Transverse colon (tissue), 4 donors: ENCODE results near the gene DNAJB1. TPM values are rescaled to one million over a fixed set of nuclear protein-coding genes. Genes with fewer than 3 reads are reported as not detected.
"Not testable (repeated sequence)": the region's sequence is repeated elsewhere in the genome, so short reads cannot be mapped to it uniquely, and the experiment has no call there.

Experiments
- DNase-seq: peaks from one replicate; pipeline ENCODE4 v3.0.0-alpha.2; 2019
- H3K27ac ChIP-seq, 4 donors: fragments of 200-600 bp; sonication (generic); 2 replicates each; pipeline ENCODE4 v1.5.1; 2016 to 2018; ENCODE audit warnings: inconsistent platforms in 4 of 4
- H3K27me3 ChIP-seq: fragments of 200-600 bp; sonication (generic); 2 replicates; pipeline ENCODE4 v1.5.1; 2017; ENCODE audit warnings: inconsistent platforms
- H3K36me3 ChIP-seq, 4 donors: fragments of 200-600 bp; sonication (generic); 2 replicates each; pipeline ENCODE4 v1.5.1; 2017 to 2019; ENCODE audit warnings: inconsistent platforms in 4 of 4
- H3K4me1 ChIP-seq, 4 donors: fragments of 200-600 bp; sonication (generic); 2 replicates each; pipeline ENCODE4 v1.5.1; 2017 to 2020; ENCODE audit warnings: inconsistent platforms in 4 of 4
- H3K4me3 ChIP-seq, 4 donors: fragments of 200-600 bp; sonication (generic); 1 replicate in 1 of 4; 2 replicates in 3 of 4; pipeline versions ENCODE4 v1.5.1 to v1.6.1; 2017 to 2019; ENCODE audit warnings: inconsistent platforms in 4 of 4
- H3K9me3 ChIP-seq, 2 donors: fragments of 200-600 bp; sonication (generic); 2 replicates each; pipeline ENCODE4 v1.5.1; 2017 to 2019; ENCODE audit warnings: inconsistent platforms in 2 of 2
- EP300 ChIP-seq: sonication (generic); formaldehyde crosslinking; IDR thresholded peaks from one replicate; pipeline ENCODE4 v1.6.1; 2017; ENCODE audit warnings: antibody characterized with exemption, low read depth
- POLR2A ChIP-seq: fragments of 450-650 bp; IDR thresholded peaks from one replicate; pipeline ENCODE4 v1.6.1; 2016; ENCODE audit warnings: antibody characterized with exemption, mild to moderate bottlenecking, moderate library complexity
- POLR2AphosphoS5 ChIP-seq, 3 donors: sonication (generic); formaldehyde crosslinking; IDR thresholded peaks; one replicate each; pipeline ENCODE4 v1.6.1; 2016; ENCODE audit warnings: antibody characterized with exemption in 3 of 3
- WGBS, 2 donors: methylation state at CpG; one replicate each; pipeline ENCODE4 v1.1.5; 2018; ENCODE audit warnings: low coverage in 1 of 2; 5-methylcytosine and 5-hydroxymethylcytosine counted together
- in situ Hi-C, 4 donors: fragments of 200-750 bp; cut with MboI; loops; one replicate each; pipeline versions ENCODE4 v1.15.0 to v1.15.1; 2017; ENCODE audit warnings: low sequenced_read_pairs in 3 of 4, low pct_ligation_motif_present in 1 of 4, low pct_unique_long_range_greater_than_20kb in 1 of 4
- intact Hi-C: fragments of 100-400 bp; cut with DNase I; formaldehyde crosslinking; loops from one replicate; pipeline ENCODE4 v1.15.1; 2023; ENCODE audit warnings: low total_unique reads
- total RNA-seq, 4 donors: library from RNA; depleted of rRNA; stranded (reverse); fragments of >200 nt; gene quantifications; one replicate each; pipeline ENCODE4 v1.1.0, GENCODE V29; 2016
- TF ChIP-seq, protein P1 (sequence below), 5 experiments: fragments of 200-600 bp in 3 of 5; fragments of 450-650 bp in 2 of 5; sonication (generic) in 3 of 5; IDR thresholded peaks; 1 replicate in 2 of 5; 2 replicates in 3 of 5; pipeline ENCODE4 v1.5.1; 2016 to 2017; ENCODE audit warnings: antibody characterized with exemption in 5 of 5, inconsistent platforms in 3 of 5, mild to moderate bottlenecking in 2 of 5, moderate library complexity in 1 of 5

DNAJB1 gene
- total RNA-seq, 4 donors from 2014 or later: 20.3 to 111 (median 93.8) TPM

DNA sequence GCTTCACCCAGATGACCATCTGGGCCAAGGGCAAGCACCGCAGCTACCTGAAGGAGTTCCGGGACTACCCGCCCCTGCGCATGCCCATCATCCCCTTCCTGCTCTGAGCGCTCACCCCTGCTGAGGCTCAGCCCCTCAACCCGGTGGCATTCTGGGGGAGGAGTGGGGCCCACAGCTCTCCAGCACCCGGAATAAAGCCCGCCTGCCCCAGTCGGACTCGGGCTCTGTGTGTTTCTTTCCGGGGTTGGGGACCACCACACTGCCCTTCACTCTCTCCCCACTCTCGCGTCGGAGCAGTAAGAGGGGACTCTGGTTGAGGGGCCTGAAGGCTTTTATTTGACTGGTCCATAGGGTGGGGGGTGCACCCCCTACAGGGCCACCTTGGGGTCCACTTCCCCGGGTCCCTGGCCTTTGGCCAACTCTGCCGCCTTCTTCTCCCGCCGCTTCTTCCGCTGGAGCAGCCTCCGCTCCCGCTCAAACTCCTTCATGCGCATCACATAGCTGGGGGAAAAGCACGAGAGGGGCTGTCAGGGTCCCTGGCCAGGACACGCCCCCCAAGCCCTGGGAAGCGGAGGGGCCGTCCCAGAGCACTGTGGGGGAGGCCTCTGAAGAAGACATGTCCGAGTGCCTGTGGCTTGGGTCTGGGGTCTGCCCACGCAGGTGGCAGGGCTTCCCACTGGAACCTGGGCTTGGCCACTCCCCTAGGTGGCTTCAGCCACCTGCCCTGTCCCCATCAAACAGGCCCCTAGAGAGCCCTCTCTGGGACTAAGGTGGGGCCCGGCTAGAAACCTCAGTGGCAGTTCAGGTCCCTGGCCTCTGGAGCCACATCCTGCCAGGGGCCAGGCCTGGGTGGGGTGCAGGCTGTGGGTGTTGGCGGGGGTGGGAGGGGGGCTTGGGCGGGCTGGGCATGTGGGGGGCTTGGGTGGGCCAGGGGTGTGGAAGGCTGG, 47.8 kb upstream of the DNAJB1 start:
- 84 to 90% methylated on average over 2 to 27 of the region's 31 CpGs for WGBS, 2 donors
- no peak overlapping the region for H3K27ac ChIP-seq
- no peak for TF ChIP-seq POLR2A
- no peak for TF ChIP-seq EP300
- TF ChIP-seq POLR2AphosphoS5 (IDR thresholded peaks at IDR 0.05): no peak
- TF ChIP-seq, protein P1, sequence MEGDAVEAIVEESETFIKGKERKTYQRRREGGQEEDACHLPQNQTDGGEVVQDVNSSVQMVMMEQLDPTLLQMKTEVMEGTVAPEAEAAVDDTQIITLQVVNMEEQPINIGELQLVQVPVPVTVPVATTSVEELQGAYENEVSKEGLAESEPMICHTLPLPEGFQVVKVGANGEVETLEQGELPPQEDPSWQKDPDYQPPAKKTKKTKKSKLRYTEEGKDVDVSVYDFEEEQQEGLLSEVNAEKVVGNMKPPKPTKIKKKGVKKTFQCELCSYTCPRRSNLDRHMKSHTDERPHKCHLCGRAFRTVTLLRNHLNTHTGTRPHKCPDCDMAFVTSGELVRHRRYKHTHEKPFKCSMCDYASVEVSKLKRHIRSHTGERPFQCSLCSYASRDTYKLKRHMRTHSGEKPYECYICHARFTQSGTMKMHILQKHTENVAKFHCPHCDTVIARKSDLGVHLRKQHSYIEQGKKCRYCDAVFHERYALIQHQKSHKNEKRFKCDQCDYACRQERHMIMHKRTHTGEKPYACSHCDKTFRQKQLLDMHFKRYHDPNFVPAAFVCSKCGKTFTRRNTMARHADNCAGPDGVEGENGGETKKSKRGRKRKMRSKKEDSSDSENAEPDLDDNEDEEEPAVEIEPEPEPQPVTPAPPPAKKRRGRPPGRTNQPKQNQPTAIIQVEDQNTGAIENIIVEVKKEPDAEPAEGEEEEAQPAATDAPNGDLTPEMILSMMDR (IDR thresholded peaks at IDR 0.05): no peak

DNA sequence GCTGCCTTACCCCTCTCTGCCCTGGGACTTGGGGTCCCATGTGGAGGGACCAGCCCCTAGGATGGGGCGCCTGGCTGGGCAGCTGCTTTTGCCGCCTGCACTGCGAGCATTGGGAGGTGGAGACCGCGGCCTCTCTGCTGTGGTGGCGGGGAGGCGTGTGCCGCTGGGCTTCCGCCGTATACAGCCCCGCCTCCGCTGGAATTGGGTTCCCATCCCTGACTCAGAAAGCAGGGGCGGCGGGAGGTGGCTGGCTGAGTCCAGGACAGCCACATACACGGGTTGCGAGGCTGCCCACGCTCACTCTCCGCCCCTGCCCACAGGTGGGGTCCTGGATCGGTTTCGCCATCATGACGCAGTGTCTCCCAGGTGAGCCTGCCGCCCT, 47.1 kb upstream of the DNAJB1 start:
- in situ Hi-C loops (loop anchor here in 1 of 4 donors (25.0 kb wide), 1 partner anchor 322 kb away; the partner anchor contains the start of gene OR7A17), intact Hi-C loops (no loop called here)
- Histone ChIP-seq H3K36me3 (peaks cover 0 to 15% (median 3%) of the 10 kb centered on the region in 4 donors), H3K27ac (no peak overlapping the region), H3K27me3 (no peaks in the 10 kb centered on the region), H3K4me3 (no peak overlapping the region), H3K4me1 (peaks cover 2 to 21% (median 12%) of the 10 kb centered on the region in 4 donors), H3K9me3 (no peaks in the 10 kb centered on the region)
- WGBS, 2 donors: 88% methylated on average over 21 of the region's 22 CpGs; no CpG with 5 or more reads in 1 of the 2 donors
- no peak for DNase-seq
- TF ChIP-seq POLR2AphosphoS5 (IDR thresholded peaks at IDR 0.05): no peak
- no peak for TF ChIP-seq EP300
- no peak for TF ChIP-seq POLR2A
- TF ChIP-seq, protein P1 (IDR thresholded peaks at IDR 0.05): no peak

More for the DNA sequence above, 47.8 kb upstream of the DNAJB1 start:
- Histone ChIP-seq H3K27me3 (no peaks in the 10 kb centered on the region), H3K4me3 (no peak overlapping the region), H3K36me3 (peaks cover 0 to 15% (median 3%) of the 10 kb centered on the region in 4 donors), H3K9me3 (no peaks in the 10 kb centered on the region), H3K4me1 (peaks cover 9 to 28% (median 19%) of the 10 kb centered on the region in 4 donors)
- no peak for DNase-seq
- in situ Hi-C loops (loop anchor here in 1 of 4 donors (25.0 kb wide), 1 partner anchor 321 kb away; the partner anchor contains the start of gene OR7A17), intact Hi-C loops (no loop called here)

DNA sequence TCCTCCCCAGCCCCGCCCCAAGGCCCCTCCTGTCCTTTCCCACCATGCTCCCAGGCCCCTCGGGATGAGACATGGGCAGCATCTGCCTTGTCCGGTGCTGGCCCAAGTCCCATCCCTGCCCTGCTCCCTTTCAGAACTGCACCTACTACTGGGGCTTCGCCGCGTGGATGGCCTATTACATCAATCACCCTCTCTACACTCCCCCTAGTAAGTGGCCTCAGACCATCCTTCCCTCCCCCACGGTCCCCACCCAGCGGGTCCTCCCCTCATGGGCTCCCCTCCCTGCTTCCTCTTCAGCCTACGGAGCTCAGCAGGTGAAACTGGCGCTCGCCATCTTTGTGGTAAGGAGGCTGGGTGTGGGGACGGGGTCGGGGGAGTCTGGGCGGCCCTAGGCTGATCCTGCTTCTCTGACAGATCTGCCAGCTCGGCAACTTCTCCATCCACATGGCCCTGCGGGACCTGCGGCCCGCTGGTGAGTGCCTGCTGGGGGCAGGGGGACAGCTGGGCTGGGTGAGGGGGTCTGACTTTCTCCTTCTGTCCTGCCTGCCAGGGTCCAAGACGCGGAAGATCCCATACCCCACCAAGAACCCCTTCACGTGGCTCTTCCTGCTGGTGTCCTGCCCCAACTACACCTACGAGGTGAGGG, 46.6 kb upstream of the DNAJB1 start:
- DNase-seq, H3K27ac ChIP-seq, H3K27me3 ChIP-seq, intact Hi-C loops, H3K9me3 ChIP-seq, H3K4me3 ChIP-seq: not testable (repeated sequence)
- in situ Hi-C loops: loop anchor here in 1 of 4 donors (25.0 kb wide), 1 partner anchor 323 kb away; the partner anchor contains the start of gene OR7A17
- H3K4me1 ChIP-seq: peaks cover 0 to 16% (median 8%) of the 10 kb centered on the region in 4 donors
- H3K36me3 ChIP-seq: peaks cover 0 to 15% (median 3%) of the 10 kb centered on the region in 4 donors
- WGBS, 2 donors: 84% methylated on average over 22 of the region's 22 CpGs; no CpG with 5 or more reads in 1 of the 2 donors

DNA sequence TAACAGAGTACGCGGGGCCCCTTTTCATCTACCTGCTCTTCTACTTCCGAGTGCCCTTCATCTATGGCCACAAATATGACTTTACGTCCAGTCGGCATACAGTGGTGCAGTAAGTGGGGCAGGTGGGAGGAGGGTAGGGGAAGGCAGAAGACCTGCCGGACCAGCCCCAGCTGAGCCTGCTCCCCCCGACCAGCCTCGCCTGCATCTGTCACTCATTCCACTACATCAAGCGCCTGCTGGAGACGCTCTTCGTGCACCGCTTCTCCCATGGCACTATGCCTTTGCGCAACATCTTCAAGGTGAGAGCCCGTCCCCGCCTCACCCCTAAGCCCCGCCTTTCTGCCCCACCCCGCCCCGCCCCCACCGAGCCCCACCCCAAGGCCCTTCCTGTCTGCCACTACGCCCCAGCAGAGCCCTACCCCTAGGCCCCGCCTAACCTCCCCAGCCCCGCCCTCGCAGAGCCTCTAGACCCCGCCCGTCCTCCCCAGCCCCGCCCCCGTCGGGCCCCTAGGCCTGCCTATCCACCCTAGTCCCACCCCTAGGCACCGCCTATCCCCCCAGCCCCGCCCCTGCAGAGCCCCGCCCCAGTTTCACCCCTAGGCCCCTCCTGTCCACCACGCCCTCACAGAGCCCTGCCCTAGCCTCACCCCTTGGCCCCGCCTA, 45.9 kb upstream of the DNAJB1 start:
- intact Hi-C loops (no loop called here), in situ Hi-C loops (loop anchor here in 1 of 4 donors (25.0 kb wide), 1 partner anchor 323 kb away; the partner anchor contains the start of gene OR7A17)
- TF ChIP-seq, protein P1 (IDR thresholded peaks at IDR 0.05): no peak
- TF ChIP-seq POLR2AphosphoS5 (IDR thresholded peaks at IDR 0.05) (no peak), EP300 (no peak), POLR2A (no peak)
- peaks cover 0 to 9% (median 4%) of the 10 kb centered on the region in 4 donors for H3K4me1 ChIP-seq
- H3K9me3 ChIP-seq: no peaks in the 10 kb centered on the region
- no peak overlapping the region for H3K4me3 ChIP-seq
- DNase-seq: no peak
- H3K27ac ChIP-seq: no peak overlapping the region
- H3K36me3 ChIP-seq: peaks cover 0 to 15% (median 3%) of the 10 kb centered on the region in 4 donors
- 81% methylated on average over 26 of the region's 33 CpGs; no CpG with 5 or more reads in 1 of the 2 donors for WGBS, 2 donors
- no peaks in the 10 kb centered on the region for H3K27me3 ChIP-seq
